Neuronal stem cell (in vitro differentiated cells): ENCODE data around the gene NR3C2.

Experiments used
- DNase-seq: peaks from one replicate; pipeline ENCODE4 v3.0.0-alpha.2; 2013; ENCODE audit warnings: low spot score
- H2AFZ ChIP-seq: one replicate; pipeline ENCODE4 v1.6.1; 2013; ENCODE audit warnings: mild to moderate bottlenecking, low read length, inconsistent platforms
- H2AK5ac ChIP-seq: 2 replicates; pipeline ENCODE4 v1.6.1; 2013; ENCODE audit warnings: low read depth, mild to moderate bottlenecking, inconsistent platforms, low read length, moderate library complexity, mixed read lengths
- H2BK120ac ChIP-seq: 2 replicates; pipeline ENCODE4 v1.6.1; 2013; ENCODE audit warnings: low read depth, mild to moderate bottlenecking, inconsistent platforms, low read length, moderate library complexity, mixed read lengths
- H2BK12ac ChIP-seq: one replicate; pipeline ENCODE4 v1.6.1; 2013; ENCODE audit warnings: low read length, inconsistent platforms
- H2BK15ac ChIP-seq: 2 replicates; pipeline ENCODE4 v1.6.1; 2013; ENCODE audit warnings: mild to moderate bottlenecking, low read length, inconsistent platforms, mixed read lengths
- H2BK5ac ChIP-seq: one replicate; pipeline ENCODE4 v1.6.1; 2013; ENCODE audit warnings: inconsistent platforms, mild to moderate bottlenecking, low read length, moderate library complexity
- H3K14ac ChIP-seq: one replicate; pipeline ENCODE4 v1.6.1; 2013; ENCODE audit warnings: low read length, inconsistent platforms
- H3K18ac ChIP-seq: 2 replicates; pipeline ENCODE4 v1.6.1; 2013; ENCODE audit warnings: low read length, inconsistent platforms
- H3K23ac ChIP-seq: 2 replicates; pipeline ENCODE4 v1.6.1; 2013; ENCODE audit warnings: low read depth, mild to moderate bottlenecking, mixed read lengths, low read length, inconsistent platforms; ENCODE audit not compliant: poor library complexity
- H3K27ac ChIP-seq: replicated peaks from 3 replicates; pipeline ENCODE4 v1.5.1; 2013; ENCODE audit warnings: low read length, inconsistent platforms
- H3K27me3 ChIP-seq, 3 experiments: 2 replicates each; pipeline ENCODE4 v1.6.1; 2013; ENCODE audit warnings: low read length in 3 of 3, mild to moderate bottlenecking in 2 of 3, inconsistent platforms in 1 of 3, low read depth in 1 of 3, mixed read lengths in 1 of 3, moderate library complexity in 1 of 3; ENCODE audit not compliant: control insufficient read depth in 3 of 3, insufficient read depth in 3 of 3
- H3K36me3 ChIP-seq, 2 donors: replicated peaks in 1 of 2; 2 replicates each; pipeline ENCODE4 v1.6.1; 2013; ENCODE audit warnings: low read length in 2 of 2; ENCODE audit not compliant: control insufficient read depth in 2 of 2, insufficient read depth in 2 of 2
- H3K4ac ChIP-seq: 2 replicates; pipeline ENCODE4 v1.6.1; 2013; ENCODE audit warnings: inconsistent platforms, mild to moderate bottlenecking, low read length, moderate library complexity
- H3K4me1 ChIP-seq, 2 donors: 1 replicate in 1 of 2; 2 replicates in 1 of 2; pipeline ENCODE4 v1.6.1; 2013; ENCODE audit warnings: low read length in 2 of 2, low read depth in 1 of 2; ENCODE audit not compliant: control insufficient read depth in 2 of 2, insufficient read depth in 1 of 2
- H3K4me2 ChIP-seq: one replicate; pipeline ENCODE4 v1.6.1; 2013; ENCODE audit warnings: mild to moderate bottlenecking, low read length, inconsistent platforms; ENCODE audit not compliant: insufficient read depth, poor library complexity, severe bottlenecking
- H3K4me3 ChIP-seq, 2 donors: 2 replicates each; pipeline ENCODE4 v1.5.1; 2013; ENCODE audit warnings: low read length in 2 of 2, mild to moderate bottlenecking in 2 of 2, inconsistent platforms in 1 of 2, moderate library complexity in 1 of 2
- H3K79me1 ChIP-seq: one replicate; pipeline ENCODE4 v1.6.1; 2013; ENCODE audit warnings: low read depth, mild to moderate bottlenecking, inconsistent platforms, low read length, moderate library complexity
- H3K9ac ChIP-seq: one replicate; pipeline ENCODE4 v1.6.1; 2013; ENCODE audit warnings: mild to moderate bottlenecking, low read depth, low read length, inconsistent platforms; ENCODE audit not compliant: poor library complexity
- H3K9me3 ChIP-seq, 2 donors: replicated peaks in 1 of 2; 2 replicates each; pipeline versions ENCODE3 to v1.6.1; 2013; ENCODE audit warnings: low read length in 2 of 2, mild to moderate bottlenecking in 2 of 2, inconsistent platforms in 1 of 2, low read depth in 1 of 2, mixed read lengths in 1 of 2, moderate library complexity in 1 of 2; ENCODE audit not compliant: control insufficient read depth in 2 of 2, insufficient read depth in 1 of 2
- H4K8ac ChIP-seq: one replicate; pipeline ENCODE4 v1.6.1; 2013; ENCODE audit warnings: low read depth, mild to moderate bottlenecking, inconsistent platforms, low read length, moderate library complexity
- H4K91ac ChIP-seq: one replicate; pipeline ENCODE4 v1.6.1; 2013; ENCODE audit warnings: low read length, low read depth, mild to moderate bottlenecking, inconsistent platforms; ENCODE audit not compliant: poor library complexity
- WGBS, 2 donors: extraction: QIAGEN DNeasy Blood & Tissue Kit; methylation state at CpG; one replicate each; pipeline ENCODE4 v1.1.7; 2013; ENCODE audit warnings: missing lambda C conversion rate in 2 of 2, mixed read lengths in 1 of 2; ENCODE audit not compliant: insufficient read length in 2 of 2, insufficient replicate concordance in 1 of 2; ENCODE audit errors: extremely low coverage in 2 of 2; 5-methylcytosine and 5-hydroxymethylcytosine counted together

NR3C2 gene

GRCh38 chr4:148101235-148101634, 341.0 kb downstream of the NR3C2 start:
- DNase-seq = no peak
- no peak overlapping the region for H3K27ac ChIP-seq
- no peak overlapping the region for H3K18ac ChIP-seq
- no peaks in the 10 kb centered on the region for H3K79me1 ChIP-seq
- H4K91ac ChIP-seq = no peak overlapping the region
- H3K27me3 ChIP-seq = no peaks in the 10 kb centered on the region
- no peak overlapping the region for H3K4me3 ChIP-seq
- H2BK120ac ChIP-seq = no peak overlapping the region
- H3K9ac ChIP-seq = no peak overlapping the region
- H2AK5ac ChIP-seq = no peak overlapping the region
- H3K4me1 ChIP-seq = peaks cover 0 to 2% of the 10 kb centered on the region in 2 donors
- WGBS, 2 donors = no CpG with 5 or more reads among the region's 3 CpGs
- no peak overlapping the region for H3K4ac ChIP-seq
- H3K36me3 ChIP-seq = no peaks in the 10 kb centered on the region
- no peak overlapping the region for H2BK15ac ChIP-seq
- H3K4me2 ChIP-seq = no peak overlapping the region
- no peak overlapping the region for H4K8ac ChIP-seq
- peaks cover 0 to 2% of the 10 kb centered on the region in 2 donors for H3K9me3 ChIP-seq
- no peak overlapping the region for H3K23ac ChIP-seq
- H2BK5ac ChIP-seq = no peak overlapping the region
- H2BK12ac ChIP-seq = no peak overlapping the region
- no peak overlapping the region for H3K14ac ChIP-seq
- H2AFZ ChIP-seq = no peak overlapping the region

GRCh38 chr4:148097801-148098200, 344.4 kb downstream of the NR3C2 start:
- Histone ChIP-seq H3K79me1 (no peaks in the 10 kb centered on the region), H3K14ac (no peak overlapping the region), H3K4me1 (peaks cover 0 to 2% of the 10 kb centered on the region in 2 donors), H2AFZ (no peak overlapping the region), H3K27ac (no peak overlapping the region), H3K18ac (no peak overlapping the region), H3K36me3 (no peaks in the 10 kb centered on the region), H3K4me3 (no peak overlapping the region), H2AK5ac (no peak overlapping the region), H4K91ac (no peak overlapping the region), H3K27me3 (no peaks in the 10 kb centered on the region), H3K23ac (no peak overlapping the region), H2BK15ac (no peak overlapping the region), H3K9ac (no peak overlapping the region), H3K4me2 (no peak overlapping the region), H4K8ac (no peak overlapping the region), H2BK120ac (no peak overlapping the region), H2BK5ac (no peak overlapping the region), H3K9me3 (peaks cover 0 to 2% of the 10 kb centered on the region in 2 donors), H3K4ac (no peak overlapping the region), H2BK12ac (no peak overlapping the region)
- no peak for DNase-seq
- WGBS, 2 donors = no CpG with 5 or more reads among the region's 5 CpGs

- no peaks in the 10 kb centered on the region for H3K4me1 ChIP-seq
- no peak overlapping the region for H3K4ac ChIP-seq
- no peaks in the 10 kb centered on the region for H3K79me1 ChIP-seq
- H2BK15ac ChIP-seq = no peak overlapping the region
- WGBS, 2 donors = no CpG with 5 or more reads among the region's 5 CpGs
- no peak overlapping the region for H2BK12ac ChIP-seq
- H3K27me3 ChIP-seq = no peaks in the 10 kb centered on the region
- no peaks in the 10 kb centered on the region for H3K36me3 ChIP-seq
- H3K4me2 ChIP-seq = no peak overlapping the region
- no peak for DNase-seq
- no peak overlapping the region for H3K23ac ChIP-seq
- no peak overlapping the region for H3K18ac ChIP-seq
- H3K4me3 ChIP-seq = no peak overlapping the region
- peaks cover 0 to 2% of the 10 kb centered on the region in 2 donors for H3K9me3 ChIP-seq
- H2AK5ac ChIP-seq = no peak overlapping the region
- H2AFZ ChIP-seq = no peak overlapping the region
- H2BK120ac ChIP-seq = no peak overlapping the region
- H4K91ac ChIP-seq = no peak overlapping the region
- H3K27ac ChIP-seq = no peak overlapping the region
- H4K8ac ChIP-seq = no peak overlapping the region
- H3K9ac ChIP-seq = no peak overlapping the region
- H2BK5ac ChIP-seq = no peak overlapping the region
- no peak overlapping the region for H3K14ac ChIP-seq
These were observed 346.8 kb downstream of the NR3C2 start for GRCh38 chr4:148095346-148095923.

GRCh38 chr4:148094149-148094548, 348.1 kb downstream of the NR3C2 start:
- H3K27me3 ChIP-seq = no peaks in the 10 kb centered on the region
- H3K79me1 ChIP-seq = no peaks in the 10 kb centered on the region
- H3K14ac ChIP-seq = no peak overlapping the region
- H3K9me3 ChIP-seq = peaks cover 0 to 2% of the 10 kb centered on the region in 2 donors
- H2AFZ ChIP-seq = no peak overlapping the region
- H3K36me3 ChIP-seq = no peaks in the 10 kb centered on the region
- no peak overlapping the region for H3K4me3 ChIP-seq
- no peaks in the 10 kb centered on the region for H3K4me1 ChIP-seq
- no peak overlapping the region for H3K9ac ChIP-seq
- H4K91ac ChIP-seq = no peak overlapping the region
- no peak overlapping the region for H2BK15ac ChIP-seq
- no peak overlapping the region for H3K4me2 ChIP-seq
- no peak overlapping the region for H4K8ac ChIP-seq
- H3K4ac ChIP-seq = no peak overlapping the region
- H2AK5ac ChIP-seq = no peak overlapping the region
- no peak overlapping the region for H3K18ac ChIP-seq
- H2BK120ac ChIP-seq = no peak overlapping the region
- no peak overlapping the region for H3K27ac ChIP-seq
- WGBS, 2 donors = no CpG with 5 or more reads among the region's 1 CpG
- H3K23ac ChIP-seq = no peak overlapping the region
- DNase-seq = no peak
- H2BK12ac ChIP-seq = no peak overlapping the region
- no peak overlapping the region for H2BK5ac ChIP-seq
